HG03139 (cell line): ENCODE results near the gene FPGS.

Experiments
- ATAC-seq: cut with Tn5 transposase; IDR thresholded peaks from one replicate; pipeline ENCODE4 v1.9.1; 2021; ENCODE audit not compliant: unreplicated experiment

Gene FPGS

GRCh38 chr9:127856729-127857116, 54.0 kb downstream of the FPGS start:
- no peak for ATAC-seq

GRCh38 chr9:127857278-127857677, 54.6 kb downstream of the FPGS start:
- no peak for ATAC-seq

GRCh38 chr9:127858041-127858512, 55.4 kb downstream of the FPGS start:
- ATAC-seq, result no peak

GRCh38 chr9:127860260-127860659, 57.6 kb downstream of the FPGS start:
- ATAC-seq, result no peak

GRCh38 chr9:127860779-127861178, 58.1 kb downstream of the FPGS start:
- ATAC-seq, result no peak

- ATAC-seq, result no peak
Measured at GRCh38 chr9:127862075-127863011, 59.7 kb downstream of the FPGS start.

- no peak for ATAC-seq
Measured at GRCh38 chr9:127863191-127863621, 60.5 kb downstream of the FPGS start.
